HTR-8/SVneo (cell line): Measurements from ENCODE around the gene RBM33.
"Not testable (repeated sequence)": the region's sequence is repeated elsewhere in the genome, so short reads cannot be mapped to it uniquely, and the experiment has no call there.

Experiments
- DNase-seq: peaks from one replicate; pipeline ENCODE4 v3.0.0; 2011; ENCODE audit warnings: low spot score, mixed read lengths; ENCODE audit not compliant: insufficient read length
- FAIRE-seq: peaks from 2 replicates; lab custom pipeline; 2011; peaks lifted over from hg19 to GRCh38; lab: Jason Lieb, UNC

Gene RBM33

DNA sequence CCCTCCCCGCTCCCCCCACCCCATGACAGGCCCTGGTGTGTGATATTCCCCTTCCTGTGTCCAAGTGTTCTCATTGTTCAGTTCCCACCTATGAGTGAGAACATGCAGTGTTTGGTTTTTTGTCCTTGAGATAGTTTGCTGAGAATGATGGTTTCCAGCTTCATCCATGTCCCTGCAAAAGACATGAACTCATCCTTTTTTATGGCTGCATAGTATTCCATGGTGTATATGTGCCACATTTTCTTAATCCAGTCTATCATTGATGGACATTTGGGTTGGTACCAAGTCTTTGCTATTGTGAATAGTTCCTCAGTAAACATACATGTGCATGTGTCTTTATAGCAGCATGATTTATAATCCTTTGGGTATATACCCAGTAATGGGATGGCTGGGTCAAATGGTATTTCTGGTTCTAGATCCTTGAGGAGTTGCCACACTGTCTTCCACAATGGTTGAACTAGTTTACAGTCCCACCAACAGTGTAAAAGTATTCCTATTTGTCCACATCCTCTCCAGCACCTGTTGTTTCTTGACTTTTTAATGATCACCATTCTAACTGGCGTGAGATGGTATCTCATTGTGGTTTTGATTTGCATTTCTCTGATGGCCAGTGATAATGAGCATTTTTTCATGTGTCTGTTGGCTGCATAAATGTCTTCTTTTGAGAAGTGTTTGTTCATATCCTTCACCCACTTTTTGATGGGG is 42.3 kb downstream of the RBM33 start:
- not testable (repeated sequence) for DNase-seq, FAIRE-seq

DNA sequence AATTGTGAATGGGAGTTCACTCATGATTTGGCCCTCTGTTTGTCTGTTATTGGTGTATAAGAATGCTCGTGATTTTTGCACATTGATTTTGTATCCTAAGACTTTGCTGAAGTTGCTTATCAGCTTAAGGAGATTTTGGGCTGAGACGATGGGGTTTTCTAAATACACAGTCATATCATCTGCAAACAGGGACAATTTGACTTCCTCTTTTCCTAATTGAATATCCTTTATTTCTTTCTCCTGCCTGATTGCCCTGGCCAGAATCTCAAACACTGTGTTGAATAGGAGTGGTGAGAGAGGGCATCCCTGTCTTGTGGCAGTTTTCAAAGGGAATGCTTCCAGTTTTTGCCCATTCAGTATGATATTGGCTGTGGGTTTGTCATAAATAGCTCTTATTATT is 43.8 kb downstream of the RBM33 start:
- not testable (repeated sequence) for FAIRE-seq

DNA sequence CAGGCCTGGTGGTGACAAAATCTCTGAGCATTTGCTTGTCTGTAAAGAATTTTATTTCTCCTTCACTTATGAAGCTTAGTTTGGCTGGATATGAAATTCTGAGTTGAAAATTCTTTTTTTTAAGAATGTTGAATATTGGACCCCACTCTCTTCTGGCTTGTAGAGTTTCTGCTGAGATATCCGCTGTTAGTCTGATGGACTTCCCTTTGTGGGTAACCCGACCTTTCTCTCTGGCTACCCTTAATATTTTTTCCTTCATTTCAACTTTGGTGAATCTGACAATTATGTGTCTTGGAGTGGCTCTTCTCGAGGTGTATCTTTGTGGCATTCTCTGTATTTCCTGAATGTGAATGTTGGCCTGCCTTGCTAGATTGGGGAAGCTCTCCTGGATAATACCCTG is 46.2 kb downstream of the RBM33 start:
- FAIRE-seq, DNase-seq: not testable (repeated sequence)

More for the DNA sequence above, 43.8 kb downstream of the RBM33 start:
- not testable (repeated sequence) for DNase-seq

GRCh38 chr7:155692317-155692716 is 47.9 kb downstream of the RBM33 start:
- no peak for DNase-seq
- no peak for FAIRE-seq

DNA sequence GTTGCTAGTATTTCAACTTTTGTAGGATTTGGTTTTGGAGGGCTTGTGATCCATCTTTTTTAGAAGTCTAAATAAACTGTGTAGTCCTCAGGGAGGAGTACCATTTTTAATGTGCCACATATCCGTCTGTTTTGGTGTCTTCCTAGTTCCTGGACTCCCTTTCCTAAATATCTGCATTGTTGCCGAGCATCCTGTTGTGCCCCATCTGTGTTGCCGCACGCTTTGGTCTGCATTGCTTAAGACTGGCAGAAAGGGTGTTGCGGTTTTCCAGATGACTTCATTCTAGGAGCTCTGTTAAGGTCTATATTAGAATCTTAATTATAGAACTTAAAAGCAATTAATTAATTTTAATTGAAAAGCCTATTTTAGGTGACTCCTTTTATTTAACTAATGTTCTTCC is 49.4 kb downstream of the RBM33 start:
- FAIRE-seq, result no peak

DNA sequence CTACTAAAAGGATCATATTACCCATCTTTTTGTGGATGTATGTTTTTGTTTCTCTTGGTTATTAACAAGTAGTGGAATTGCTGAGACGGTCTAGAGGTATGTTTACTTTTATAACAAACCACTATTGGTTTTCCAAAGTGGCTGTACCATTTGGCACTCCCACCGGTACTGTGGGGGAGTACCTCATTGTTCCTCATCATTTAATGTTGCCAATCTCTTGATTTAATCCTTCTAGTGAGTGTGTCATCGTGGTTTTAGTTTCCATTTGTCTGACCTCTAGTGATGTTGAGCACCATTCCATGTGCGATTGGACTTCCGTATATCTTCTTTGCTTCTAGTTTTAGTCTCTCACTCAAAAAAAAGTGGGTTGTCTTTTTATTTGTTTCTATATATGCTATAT is 50.4 kb downstream of the RBM33 start:
- no peak for DNase-seq
- no peak for FAIRE-seq

More for the DNA sequence above, 49.4 kb downstream of the RBM33 start:
- no peak for DNase-seq

- FAIRE-seq, result no peak
Measured at GRCh38 chr7:155696747-155697146, 52.3 kb downstream of the RBM33 start.

GRCh38 chr7:155698633-155699032 is 54.2 kb downstream of the RBM33 start:
- FAIRE-seq (no peak), DNase-seq (no peak)

More at GRCh38 chr7:155696747-155697146, 52.3 kb downstream of the RBM33 start:
- no peak for DNase-seq

- DNase-seq, result no peak
- FAIRE-seq, result no peak
Measured at GRCh38 chr7:155699180-155699579, 54.7 kb downstream of the RBM33 start.

DNA sequence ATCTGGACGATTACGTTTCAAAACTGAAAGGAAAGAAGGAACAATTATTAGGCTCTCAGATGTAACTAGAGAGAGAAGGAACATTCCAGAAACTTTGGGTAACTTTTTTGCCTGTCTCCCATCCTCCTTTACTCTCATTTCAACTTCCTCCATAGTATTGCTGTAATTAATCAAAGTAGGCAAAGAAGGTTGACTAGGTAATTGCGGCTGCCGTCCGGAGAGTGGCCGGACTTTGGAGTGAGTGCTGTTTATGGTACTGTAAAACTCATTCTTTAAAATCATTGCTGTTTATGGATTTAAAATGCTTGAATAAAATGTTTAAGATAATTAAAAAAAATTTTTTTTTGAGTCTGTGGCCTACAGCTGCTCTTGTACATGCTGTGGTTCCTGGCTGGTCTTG is 56.4 kb downstream of the RBM33 start:
- DNase-seq, result no peak
- no peak for FAIRE-seq

- FAIRE-seq, result no peak
- no peak for DNase-seq
Measured at GRCh38 chr7:155701972-155702544, 57.6 kb downstream of the RBM33 start.

DNA sequence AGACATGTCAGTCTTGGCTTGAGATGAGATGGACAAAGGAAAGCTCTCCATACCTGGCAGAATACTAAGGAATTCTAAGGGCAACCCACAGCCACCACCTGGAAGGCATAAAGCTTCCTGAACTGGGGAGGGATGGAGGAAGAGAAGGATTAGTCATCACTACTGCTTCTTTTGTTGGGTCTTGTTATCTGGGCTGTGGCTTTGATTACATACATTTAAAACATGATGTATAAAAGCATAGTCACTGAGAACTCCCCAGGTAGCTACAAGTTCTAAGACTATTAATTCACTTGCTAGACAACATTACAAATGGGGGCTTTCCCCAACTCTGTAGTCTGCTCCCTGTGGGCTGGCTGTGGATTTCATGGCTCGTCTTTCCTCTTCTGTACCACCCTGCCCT is 58.2 kb downstream of the RBM33 start:
- DNase-seq (no peak), FAIRE-seq (no peak)

DNA sequence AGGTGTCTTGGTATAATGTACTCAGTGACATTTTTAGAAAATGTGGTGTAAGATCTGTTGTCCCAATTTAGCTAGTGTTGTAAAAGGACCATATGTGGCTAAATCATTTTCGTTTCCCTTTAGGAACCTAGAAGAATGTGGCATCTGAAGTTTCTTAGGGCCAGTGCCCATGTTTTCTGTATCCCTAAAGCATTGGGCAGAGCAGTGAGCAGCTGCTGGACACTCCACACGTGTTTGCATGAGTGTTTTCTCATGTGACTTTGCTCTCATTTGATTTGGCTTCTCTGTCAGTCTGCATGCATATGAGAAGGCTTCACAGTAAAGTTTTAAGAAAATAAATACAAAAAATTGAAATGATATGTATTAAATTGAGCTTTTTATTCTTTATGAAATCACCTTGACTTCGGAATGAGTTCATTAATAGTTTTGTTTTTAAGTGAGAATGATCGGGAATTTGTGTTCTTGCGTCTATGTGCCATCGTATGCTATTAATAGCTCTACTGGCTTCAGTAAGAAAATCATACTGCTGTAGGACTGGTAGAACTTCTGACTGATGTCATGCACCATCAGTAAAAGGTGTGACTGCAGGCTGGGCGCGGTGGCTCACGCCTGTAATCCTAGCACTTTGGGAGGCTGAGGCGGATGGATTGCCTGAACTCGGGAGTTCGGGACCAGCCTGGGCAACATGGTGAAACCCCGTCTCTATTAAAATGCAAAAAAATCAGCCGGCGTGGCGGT is 61.3 kb downstream of the RBM33 start:
- DNase-seq (no peak), FAIRE-seq (no peak)

- DNase-seq (no peak), FAIRE-seq (no peak)
Measured at GRCh38 chr7:155706376-155706775, 61.9 kb downstream of the RBM33 start.

DNA sequence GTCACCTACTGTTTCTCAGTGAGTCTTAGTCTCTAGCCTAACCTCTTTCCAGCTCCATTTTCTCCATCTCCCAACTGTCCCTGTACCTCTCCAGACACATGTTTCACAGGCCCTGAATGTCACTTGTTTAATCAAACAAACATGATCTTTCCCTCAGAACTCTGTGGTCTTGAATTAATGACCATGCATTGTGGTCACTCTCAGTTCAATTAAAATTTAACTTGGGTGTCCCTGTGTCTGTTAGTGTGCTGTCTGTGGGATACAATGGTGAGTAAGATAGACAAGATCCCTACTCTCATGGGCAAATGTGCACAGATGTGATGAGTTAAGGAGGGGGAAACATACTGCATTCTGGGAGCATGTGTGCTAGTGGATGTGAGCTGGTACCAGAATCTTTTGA is 65.0 kb downstream of the RBM33 start:
- FAIRE-seq (no peak), DNase-seq (no peak)

DNA sequence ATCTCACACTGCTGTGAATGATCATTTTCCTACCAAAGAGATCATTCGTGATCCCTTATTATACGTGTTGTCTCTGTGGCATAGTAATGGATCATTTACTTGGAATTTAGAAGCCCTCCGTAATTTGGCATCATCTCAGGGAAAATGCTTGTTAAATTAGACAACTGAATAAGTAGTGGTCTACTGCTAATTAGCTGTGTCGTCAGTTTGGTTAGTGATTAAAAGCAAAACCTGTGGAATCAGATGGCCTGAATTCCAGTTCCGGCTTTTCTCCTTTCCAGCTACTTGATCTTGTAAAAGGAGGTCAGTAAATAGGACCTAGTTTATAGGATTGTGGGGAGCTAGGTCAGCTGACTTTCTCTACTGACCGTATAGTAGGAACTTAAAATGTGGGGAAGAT is 65.6 kb downstream of the RBM33 start:
- FAIRE-seq (no peak), DNase-seq (no peak)

GRCh38 chr7:155710530-155710929 is 66.1 kb downstream of the RBM33 start:
- no peak for FAIRE-seq
- DNase-seq, result no peak

DNA sequence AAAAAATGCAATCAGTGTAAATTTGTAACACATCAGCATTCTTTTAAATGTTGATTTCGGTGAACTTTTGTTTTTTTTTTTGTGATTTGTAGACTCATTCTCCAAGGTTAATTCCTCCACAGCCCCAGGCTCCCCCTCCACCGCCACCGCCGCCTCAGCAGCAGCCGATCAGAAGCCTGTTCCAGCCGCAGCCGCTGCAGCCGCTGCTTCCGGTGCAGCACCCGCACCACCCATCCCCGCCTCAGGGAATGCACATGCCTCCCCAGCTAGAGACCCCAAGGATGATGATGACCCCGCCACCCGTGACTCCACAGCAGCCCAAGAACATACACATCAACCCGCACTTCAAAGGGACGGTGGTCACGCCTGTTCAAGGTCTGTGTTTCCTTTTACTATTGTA is 66.6 kb downstream of the RBM33 start:
- no peak for DNase-seq

DNA sequence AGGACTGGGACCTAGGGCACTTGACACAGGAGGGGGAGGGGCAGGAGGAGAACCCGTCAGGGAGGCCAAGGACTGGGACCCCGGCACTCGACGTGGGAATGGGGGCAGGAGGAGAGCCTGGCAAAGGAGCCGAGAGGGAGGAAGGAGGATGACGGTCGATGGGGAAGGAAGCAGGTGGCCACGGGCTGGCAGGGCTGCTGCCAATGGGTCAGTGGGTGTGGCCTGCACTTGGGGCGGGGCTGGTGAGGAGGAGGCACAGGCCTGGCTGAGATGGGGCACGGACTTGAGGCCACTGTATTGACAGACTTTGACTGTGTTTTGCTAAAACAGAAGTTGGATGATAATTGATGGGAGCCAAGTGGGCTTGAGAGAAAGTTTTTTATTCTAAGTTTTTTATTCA is 68.9 kb downstream of the RBM33 start:
- DNase-seq, result no peak

More for the DNA sequence above, 66.6 kb downstream of the RBM33 start:
- FAIRE-seq, result no peak

DNA sequence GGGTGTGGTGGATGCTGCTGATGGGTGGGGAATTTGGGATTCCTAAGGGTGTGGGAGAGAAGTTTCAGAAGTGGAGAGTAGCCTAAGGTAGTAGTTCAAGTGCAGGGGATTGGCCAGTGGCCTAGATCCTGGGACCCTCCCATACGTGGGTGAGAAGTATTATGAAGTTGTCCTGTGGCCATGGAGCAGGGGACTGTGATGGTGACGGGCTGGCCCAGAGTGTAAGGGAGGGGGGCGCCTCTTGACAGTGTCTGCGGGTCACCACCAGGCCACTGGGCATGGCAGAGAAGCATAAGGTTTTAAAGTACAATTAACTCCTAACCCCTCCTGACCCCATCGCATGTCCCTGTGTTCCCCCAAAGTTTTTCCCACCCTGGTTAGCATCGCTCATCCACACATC is 70.2 kb downstream of the RBM33 start:
- no peak for DNase-seq
- FAIRE-seq, result no peak

More for the DNA sequence above, 68.9 kb downstream of the RBM33 start:
- no peak for FAIRE-seq

- no peak for DNase-seq
- no peak for FAIRE-seq
Measured at GRCh38 chr7:155715111-155715805, 70.8 kb downstream of the RBM33 start.
